Measurements from ENCODE around the gene GALNT13. TPM values are rescaled to one million over a fixed set of nuclear protein-coding genes. Genes with fewer than 3 reads are reported as not detected.

GALNT13 gene
- total RNA-seq, 1 experiment from 2014 or later, result not detected

GRCh38 chr2:153864022-153864421, 7.7 kb upstream of the GALNT13 start:
- no peaks in the 10 kb centered on the region for H3K27me3 Mint-ChIP-seq (ENCODE audit: insufficient read depth, unreplicated experiment)
- no peaks in the 10 kb centered on the region for H3K36me3 Mint-ChIP-seq (ENCODE audit: insufficient read depth, unreplicated experiment)
- Histone ChIP-seq H3K4me3 (ENCODE audit: low read depth, low read length) (no peak overlapping the region), H3K36me3 (ENCODE audit: control insufficient read depth, insufficient read depth, low read length) (no peaks in the 10 kb centered on the region), H3K27me3 (replicated peaks; ENCODE audit: control insufficient read depth, insufficient read depth, low read length) (no peaks in the 10 kb centered on the region), H3K9me3 (no peaks in the 10 kb centered on the region), H3K4me1 (no peaks in the 10 kb centered on the region)
- no peak for TF ChIP-seq CTCF (IDR thresholded peaks at IDR 0.05; ENCODE audit: insufficient read depth in 1 of 2, low read depth in 1 of 2, low read length in 1 of 2, severe bottlenecking in 1 of 2, unreplicated experiment in 1 of 2)
- no peak overlapping the region for H3K4me3 Mint-ChIP-seq (ENCODE audit: unreplicated experiment)
- intact Hi-C loops (cut with micrococcal nuclease; ENCODE audit: unreplicated experiment), result no loop called here
- no peak for DNase-seq
- CTCF ChIA-PET, result no interaction called here
- peaks cover 9% of the 10 kb centered on the region for H3K9me3 Mint-ChIP-seq (ENCODE audit: unreplicated experiment)
- POLR2A ChIA-PET, result no interaction called here
- H3K27ac Mint-ChIP-seq (ENCODE audit: unreplicated experiment), result no peak overlapping the region
- BruUV-seq (replicated peaks), result no TSS peak
- no peaks in the 10 kb centered on the region for H3K4me1 Mint-ChIP-seq (ENCODE audit: low read depth, unreplicated experiment)

DNA sequence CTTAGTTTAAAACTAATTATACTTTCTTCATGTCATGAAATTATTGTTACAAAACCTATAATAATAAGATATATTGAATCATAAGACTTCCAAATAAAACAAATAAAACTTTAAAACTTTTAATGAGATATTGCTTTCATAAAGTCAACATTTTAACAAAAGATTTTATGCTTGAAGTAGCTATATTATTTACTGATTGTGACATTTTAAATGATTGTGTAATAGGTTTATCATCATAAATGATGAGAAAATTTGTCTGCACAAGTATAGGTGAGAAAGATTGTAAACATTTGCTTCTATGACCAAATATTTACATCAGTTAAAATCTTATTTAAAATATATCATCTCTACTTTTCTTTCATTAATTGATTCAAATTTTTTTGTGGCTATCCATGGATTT, 5.1 kb upstream of the GALNT13 start:
- H3K27ac Mint-ChIP-seq (ENCODE audit: unreplicated experiment), result no peak overlapping the region

GRCh38 chr2:153870308-153870707, 1.4 kb upstream of the GALNT13 start:
- intact Hi-C loops (cut with micrococcal nuclease; ENCODE audit: unreplicated experiment), result no loop called here
- Histone ChIP-seq H3K9me3 (no peaks in the 10 kb centered on the region), H3K4me1 (no peaks in the 10 kb centered on the region), H3K27me3 (replicated peaks; ENCODE audit: control insufficient read depth, insufficient read depth, low read length) (no peaks in the 10 kb centered on the region), H3K36me3 (ENCODE audit: control insufficient read depth, insufficient read depth, low read length) (no peaks in the 10 kb centered on the region), H3K4me3 (ENCODE audit: low read depth, low read length) (no peak overlapping the region)
- TF ChIP-seq CTCF (IDR thresholded peaks at IDR 0.05; ENCODE audit: insufficient read depth in 1 of 2, low read depth in 1 of 2, low read length in 1 of 2, severe bottlenecking in 1 of 2, unreplicated experiment in 1 of 2), result no peak
- H3K36me3 Mint-ChIP-seq (ENCODE audit: insufficient read depth, unreplicated experiment), result no peaks in the 10 kb centered on the region
- H3K4me1 Mint-ChIP-seq (ENCODE audit: low read depth, unreplicated experiment), result no peaks in the 10 kb centered on the region
- ChIA-PET POLR2A (no interaction called here), CTCF (no interaction called here)
- BruUV-seq (replicated peaks), result no TSS peak
- DNase-seq, result no peak
- no peak overlapping the region for H3K27ac Mint-ChIP-seq (ENCODE audit: unreplicated experiment)
- H3K27me3 Mint-ChIP-seq (ENCODE audit: insufficient read depth, unreplicated experiment), result peaks cover 3% of the 10 kb centered on the region
- peaks cover 10% of the 10 kb centered on the region for H3K9me3 Mint-ChIP-seq (ENCODE audit: unreplicated experiment)
- no peak overlapping the region for H3K4me3 Mint-ChIP-seq (ENCODE audit: unreplicated experiment)

More for the DNA sequence above, 5.1 kb upstream of the GALNT13 start:
- no TSS peak for BruUV-seq (replicated peaks)
- no peaks in the 10 kb centered on the region for H3K27me3 Mint-ChIP-seq (ENCODE audit: insufficient read depth, unreplicated experiment)
- no peak overlapping the region for H3K4me3 Mint-ChIP-seq (ENCODE audit: unreplicated experiment)
- Histone ChIP-seq H3K4me1 (no peaks in the 10 kb centered on the region), H3K27me3 (replicated peaks; ENCODE audit: control insufficient read depth, insufficient read depth, low read length) (no peaks in the 10 kb centered on the region), H3K4me3 (ENCODE audit: low read depth, low read length) (no peak overlapping the region), H3K36me3 (ENCODE audit: control insufficient read depth, insufficient read depth, low read length) (no peaks in the 10 kb centered on the region), H3K9me3 (no peaks in the 10 kb centered on the region)
- DNase-seq, result no peak
- peaks cover 9% of the 10 kb centered on the region for H3K9me3 Mint-ChIP-seq (ENCODE audit: unreplicated experiment)
- no peaks in the 10 kb centered on the region for H3K4me1 Mint-ChIP-seq (ENCODE audit: low read depth, unreplicated experiment)
- no peaks in the 10 kb centered on the region for H3K36me3 Mint-ChIP-seq (ENCODE audit: insufficient read depth, unreplicated experiment)
- CTCF ChIA-PET, result no interaction called here
- TF ChIP-seq CTCF (IDR thresholded peaks at IDR 0.05; ENCODE audit: insufficient read depth in 1 of 2, low read depth in 1 of 2, low read length in 1 of 2, severe bottlenecking in 1 of 2, unreplicated experiment in 1 of 2), result no peak
- POLR2A ChIA-PET, result no interaction called here
- intact Hi-C loops (cut with micrococcal nuclease; ENCODE audit: unreplicated experiment), result no loop called here

Measured in Caco-2 (cell line).